NCI-H1694 (cell line): Measurements from ENCODE around the gene WBP4.
"Not testable (repeated sequence)": the region's sequence is repeated elsewhere in the genome, so short reads cannot be mapped to it uniquely, and the experiment has no call there.

Experiments
- DNase-seq: peaks from one replicate; lab custom pipeline; 2025; lab: John Stamatoyannopoulos, UW

Gene WBP4

DNA sequence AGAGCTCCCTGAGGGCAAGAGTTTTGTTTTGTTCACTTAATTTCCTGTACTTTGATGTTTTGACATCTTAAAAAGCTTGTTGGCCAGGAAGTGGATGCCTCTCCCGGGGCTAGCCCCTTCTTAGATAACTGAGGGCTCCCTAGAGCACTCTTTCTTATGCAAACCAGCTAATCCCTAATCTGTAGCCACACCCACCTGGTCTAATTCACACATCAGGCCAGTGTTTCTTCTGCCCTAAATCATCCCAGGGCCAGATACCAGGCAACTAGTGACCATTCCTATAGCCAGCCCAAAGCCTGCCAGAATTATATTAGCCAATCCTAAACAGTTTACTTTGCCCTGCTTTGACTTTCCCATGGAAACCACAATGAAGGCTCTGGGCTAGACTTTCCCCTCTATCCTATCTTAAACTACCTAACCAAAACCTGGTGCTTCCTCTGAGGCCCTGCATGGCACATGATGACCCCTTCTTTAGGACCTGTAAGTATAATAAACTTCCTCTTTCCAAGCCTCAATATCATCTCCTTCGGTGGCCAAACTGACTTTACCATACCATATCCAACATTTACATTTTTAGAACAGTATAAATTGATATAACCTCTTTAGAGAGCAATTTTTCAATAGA, 24.8 kb downstream of the WBP4 start:
- DNase-seq = no peak

DNA sequence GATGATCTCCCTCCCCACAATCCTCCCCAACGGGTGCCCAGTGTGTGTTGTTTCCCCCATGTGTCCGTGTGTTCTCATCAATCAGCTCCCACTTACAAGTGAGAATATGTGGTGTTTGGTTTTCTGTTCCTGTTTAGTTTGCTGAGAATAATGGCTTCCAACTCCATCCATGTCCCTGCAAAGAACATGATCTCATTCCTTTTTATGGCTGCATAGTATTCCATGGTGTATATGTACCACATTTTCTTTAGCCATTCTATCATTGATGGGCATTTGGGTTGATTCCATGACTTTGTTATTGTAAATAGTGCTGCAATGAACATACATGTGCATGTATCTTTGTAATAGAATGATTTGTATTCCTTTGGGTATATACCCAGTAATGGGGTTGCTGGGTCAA, 34.4 kb downstream of the WBP4 start:
- not testable (repeated sequence) for DNase-seq

DNA sequence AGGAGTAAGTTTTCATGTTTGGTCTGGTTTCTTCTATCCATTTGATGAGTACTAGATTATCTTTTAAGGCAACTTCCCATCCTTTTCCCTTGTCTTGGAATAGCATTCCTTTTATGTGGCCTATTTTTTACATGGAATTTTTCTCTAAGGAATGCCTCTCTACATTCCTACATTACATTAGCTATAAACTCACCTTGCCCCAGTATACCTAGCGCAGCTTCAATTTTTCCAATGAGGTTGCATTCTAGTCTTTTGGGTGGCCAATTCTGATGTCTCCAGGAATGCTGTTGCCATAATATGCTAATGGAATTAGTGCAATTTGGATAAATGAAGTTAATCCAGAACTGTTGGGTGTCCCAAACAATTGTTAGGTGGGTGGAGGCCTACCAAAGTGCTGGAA, 37.5 kb downstream of the WBP4 start:
- DNase-seq = no peak

DNA sequence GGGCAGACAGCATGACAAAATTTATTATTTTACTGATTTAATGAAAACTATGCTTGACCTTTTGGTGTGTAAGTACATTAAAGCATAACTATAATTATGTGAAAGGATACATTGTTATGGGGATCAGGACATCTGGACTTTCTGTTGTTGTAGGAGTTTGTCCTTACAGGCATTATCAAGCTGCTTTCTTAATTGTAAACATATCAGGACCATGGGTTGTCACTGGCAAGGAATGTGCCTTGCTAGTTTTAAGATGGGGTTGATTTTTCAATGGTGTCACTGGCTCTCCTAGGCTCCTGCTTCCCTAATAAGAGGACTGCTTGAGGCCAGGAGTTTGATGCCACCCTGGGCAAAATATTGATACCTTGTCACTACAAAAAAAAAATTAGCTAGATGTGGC, 38.7 kb downstream of the WBP4 start:
- no peak for DNase-seq

DNA sequence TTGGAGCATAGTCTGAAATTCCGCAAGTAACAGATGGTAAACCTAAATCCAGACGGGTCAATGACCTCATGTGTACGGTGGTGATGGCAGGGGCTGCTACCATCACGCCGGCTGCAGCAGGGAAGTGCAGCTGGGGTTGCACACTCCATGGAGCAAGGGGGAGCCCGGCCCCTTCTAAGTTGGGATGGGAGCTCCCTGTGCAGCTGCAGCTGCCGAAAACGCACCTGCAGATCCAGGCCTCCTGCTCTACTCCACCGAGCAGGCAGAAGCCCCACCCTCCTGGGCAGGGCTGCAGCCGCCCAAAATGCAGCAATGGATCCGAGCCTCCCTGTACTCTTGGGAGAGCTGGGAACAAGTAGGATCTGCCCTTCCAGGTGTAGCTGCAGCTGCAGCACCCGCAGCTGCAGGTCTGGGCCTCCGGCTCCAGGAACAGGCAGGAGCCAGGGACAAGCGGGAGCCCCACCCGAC, 45.8 kb downstream of the WBP4 start:
- DNase-seq = no peak

DNA sequence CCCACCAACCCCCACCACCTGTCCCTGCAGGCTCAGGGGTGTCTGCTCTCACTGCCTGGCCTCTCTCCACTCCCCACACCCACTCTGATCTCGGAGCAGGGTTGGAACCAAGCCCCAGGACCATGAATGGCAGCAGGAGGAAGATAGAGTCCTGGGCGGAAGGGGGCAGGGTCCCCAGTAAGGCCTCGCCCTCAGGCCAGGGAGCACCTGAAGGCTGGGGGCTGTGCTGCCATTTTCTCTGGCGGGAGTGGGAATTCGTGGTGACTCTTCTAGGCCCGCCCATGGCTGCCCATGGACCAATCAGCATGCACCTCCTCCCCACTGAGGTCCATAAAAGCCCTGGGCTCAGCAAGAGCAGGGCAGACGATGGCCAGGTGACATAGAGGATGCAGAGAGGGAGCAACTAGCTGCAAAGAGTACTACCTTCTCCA, 46.3 kb downstream of the WBP4 start:
- DNase-seq = no peak

DNA sequence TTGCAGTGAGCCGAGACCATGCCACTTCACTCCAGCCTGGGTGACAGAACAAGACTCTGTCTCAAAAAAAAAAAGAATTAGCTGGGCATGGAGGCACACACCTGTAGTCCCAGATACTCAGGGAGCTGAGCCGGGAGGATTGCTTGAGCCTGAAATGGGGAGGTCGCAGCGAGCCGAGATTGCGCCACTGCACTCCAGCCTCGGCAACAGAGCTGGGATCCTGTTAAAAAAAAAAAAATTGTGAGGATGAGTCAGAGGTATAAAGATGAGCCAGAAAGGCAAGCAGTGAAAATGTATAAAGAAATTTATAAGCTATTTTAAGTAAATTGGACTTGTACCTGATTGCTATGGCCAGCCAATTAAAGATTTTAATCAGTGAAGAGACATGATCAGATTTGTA, 50.1 kb downstream of the WBP4 start:
- DNase-seq = no peak

DNA sequence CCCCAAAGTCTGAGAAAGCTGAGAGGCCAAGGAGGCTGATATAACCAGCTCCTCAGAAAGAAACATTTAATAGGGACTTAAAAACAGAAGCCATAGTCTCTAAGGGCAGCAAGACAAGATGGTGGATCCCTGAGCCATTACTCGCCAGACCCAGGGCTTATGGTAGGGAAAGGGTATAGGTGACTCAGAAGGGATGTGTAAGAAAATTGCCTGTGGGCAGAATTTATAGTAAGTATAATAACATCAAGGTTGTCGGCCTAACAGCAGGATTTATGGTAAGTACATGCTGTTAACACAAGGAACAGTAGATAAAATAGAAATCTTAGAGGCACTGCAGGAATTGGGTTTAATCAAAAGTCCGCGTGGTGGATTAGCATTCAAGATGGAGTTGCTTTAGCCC, 56.6 kb downstream of the WBP4 start:
- no peak for DNase-seq

DNA sequence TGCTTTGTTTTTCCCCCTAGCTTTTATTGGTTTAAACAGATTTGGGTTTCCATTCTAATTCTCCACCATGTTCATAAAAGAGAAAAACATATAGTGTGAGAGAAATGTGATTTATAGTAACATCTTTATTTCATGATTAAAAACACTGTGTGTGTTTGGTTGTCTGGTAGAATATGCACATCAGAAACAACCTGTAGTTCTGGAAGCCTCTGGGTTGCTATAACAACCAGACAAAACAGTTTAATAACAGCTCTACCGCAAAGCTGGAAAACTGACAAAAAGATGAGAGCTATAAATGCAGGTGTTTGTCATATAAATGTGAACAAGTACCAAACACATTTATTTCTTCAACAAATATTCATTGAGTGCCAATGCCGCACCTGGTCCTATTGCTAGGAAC, 61.5 kb downstream of the WBP4 start:
- DNase-seq = no peak

DNA sequence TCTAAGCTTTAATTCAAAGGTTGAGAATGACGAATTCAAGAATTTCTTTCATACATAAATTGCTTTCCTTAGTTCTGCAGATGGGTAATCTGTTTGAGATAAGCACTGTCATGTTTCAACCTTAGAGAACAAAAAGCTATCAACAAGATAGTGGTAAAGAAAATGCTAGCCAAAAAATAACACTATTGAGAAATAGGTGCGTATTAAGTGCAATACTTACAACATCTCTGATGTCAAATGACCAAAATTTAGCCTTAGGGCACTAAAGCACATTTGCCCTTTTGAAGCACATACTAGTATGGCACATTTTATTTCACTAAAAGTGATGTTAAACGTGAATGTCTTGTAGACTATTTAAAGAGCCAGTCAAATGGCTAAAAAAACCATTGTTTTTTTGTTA, 66.4 kb downstream of the WBP4 start:
- DNase-seq = no peak

DNA sequence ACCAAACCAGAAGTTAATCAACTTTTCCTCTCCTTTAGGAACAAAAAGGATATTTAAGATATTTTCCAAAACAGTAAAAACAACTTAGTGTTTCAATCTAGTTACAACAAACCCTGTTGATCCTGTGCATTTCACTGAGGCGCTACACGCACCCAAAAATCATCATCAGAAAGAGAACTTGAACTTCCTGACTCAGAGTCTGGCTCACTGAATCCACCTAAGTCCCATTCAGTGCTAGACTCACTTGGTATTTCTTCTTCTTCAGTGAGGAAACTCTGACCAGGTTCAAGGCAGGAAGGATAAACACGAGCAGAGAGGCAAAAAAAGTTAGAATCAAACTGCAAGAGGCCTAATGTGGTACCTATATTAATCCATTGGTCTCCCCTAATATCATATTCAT, 69.0 kb downstream of the WBP4 start:
- DNase-seq = no peak

DNA sequence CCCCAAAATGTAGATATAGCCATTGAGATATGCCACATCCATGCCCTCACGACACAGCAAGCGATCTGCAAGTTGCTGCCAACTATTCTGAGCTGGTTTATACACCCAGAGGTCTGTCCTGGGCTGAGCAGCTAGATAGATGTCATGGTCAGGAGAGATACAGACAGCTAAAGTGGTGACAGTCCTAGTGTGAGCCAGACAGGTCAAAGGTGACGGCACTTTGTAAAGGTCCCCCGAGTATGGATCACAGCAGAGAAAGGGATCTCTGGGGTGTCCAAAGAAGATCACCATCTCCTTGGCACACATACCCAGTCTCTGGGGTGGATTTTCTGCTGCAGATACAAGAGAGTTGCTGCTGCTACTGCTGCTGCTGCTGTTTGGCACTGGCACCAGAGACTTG, 69.9 kb downstream of the WBP4 start:
- DNase-seq = not testable (repeated sequence)

DNA sequence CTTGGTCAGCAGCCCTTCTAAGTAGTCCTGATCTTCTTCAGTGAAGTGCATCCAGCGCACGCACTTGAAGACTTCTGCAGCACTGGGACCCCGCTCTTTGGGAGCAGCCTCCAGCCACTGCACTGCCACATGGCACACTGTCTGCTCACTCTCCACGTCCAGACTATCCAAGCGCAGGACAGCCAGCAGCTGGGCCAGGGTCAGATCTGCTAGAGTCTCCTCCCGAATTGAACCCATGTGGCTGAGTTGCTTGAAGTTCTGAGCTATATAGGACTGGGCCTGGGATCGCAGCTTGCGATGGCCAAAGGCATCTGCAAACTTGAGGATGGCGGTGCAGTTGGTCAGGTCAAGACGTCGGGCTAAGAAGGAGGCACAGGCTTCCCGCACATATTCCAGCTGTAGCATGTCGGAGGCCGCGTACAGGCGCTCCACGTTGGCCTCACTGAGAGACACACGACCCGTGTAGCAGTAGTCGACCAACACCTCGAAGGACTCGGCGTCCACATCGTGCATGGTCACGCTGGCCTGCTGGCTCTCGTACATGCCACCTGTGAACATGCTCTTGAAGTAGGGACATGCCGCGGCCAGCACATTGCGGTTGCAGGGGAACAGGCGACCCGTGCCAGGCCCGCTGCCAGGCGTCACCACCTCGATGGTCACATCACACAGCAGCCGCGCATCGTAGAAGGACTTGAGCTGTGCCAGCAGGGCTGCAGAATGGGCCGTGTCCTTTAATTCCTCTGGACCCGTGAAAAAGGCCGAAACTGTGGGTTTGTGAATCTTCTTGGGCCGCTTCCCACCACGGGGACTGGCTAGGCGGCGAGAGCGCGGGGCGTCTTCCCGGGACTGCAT, 70.6 kb downstream of the WBP4 start:
- not testable (repeated sequence) for DNase-seq

DNA sequence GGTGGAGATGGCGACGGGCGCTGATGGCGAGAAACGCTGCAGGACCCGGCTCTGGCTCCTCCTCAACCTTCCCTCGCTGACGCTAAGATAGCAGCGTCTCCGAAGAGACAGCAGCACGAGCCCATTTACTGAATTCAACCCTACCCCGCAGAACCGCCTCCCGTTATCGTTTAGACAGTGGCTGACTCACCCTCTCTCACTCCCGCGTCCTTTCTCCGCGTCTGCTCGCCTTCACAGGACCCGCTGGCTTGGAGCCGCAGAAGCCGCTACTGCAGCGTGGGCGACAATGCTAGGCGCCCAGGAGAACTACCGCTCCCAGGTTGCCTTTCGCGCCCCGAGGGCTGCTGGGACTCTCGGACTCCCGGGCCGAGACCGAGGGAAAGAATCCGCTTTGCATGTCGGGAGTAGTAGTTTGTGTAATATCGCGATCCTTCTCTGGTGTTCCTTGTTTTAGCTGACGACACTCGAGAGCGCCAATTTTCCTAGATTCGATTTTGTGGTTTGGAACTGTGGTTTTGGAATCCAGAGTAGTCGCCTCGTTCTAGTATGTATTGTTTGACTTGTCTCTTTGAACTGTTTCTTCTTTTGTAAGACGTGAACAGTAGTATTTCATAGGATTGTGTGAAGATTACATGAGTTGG, 71.3 kb downstream of the WBP4 start, which contains the start of gene KBTBD6:
KBTBD6 (minus strand) TSS at position 291 of the 641 bp plus-strand sequence. CDS start 291 bp downstream, outside the sequence.
- peak; percentile 93 for DNase-seq
